SK-N-SH (cell line): Measurements from ENCODE around the gene ACOX2. TPM values are rescaled to one million over a fixed set of nuclear protein-coding genes. Genes with fewer than 3 reads are reported as not detected.

Source experiments
- CTCF ChIA-PET: fragments of 300-600, 350-600 bp; formaldehyde crosslinking; extraction: SDS; loops from one replicate; lab custom pipeline; 2021; lab: Yijun Ruan, JAX
- POLR2A ChIA-PET: fragments of 350-600 bp; sonication (Branson Sonifier 250); formaldehyde crosslinking; extraction: SDS; loops from one replicate; lab custom pipeline; 2020; ENCODE audit warnings: antibody characterized with exemption, inconsistent platforms; lab: Yijun Ruan, JAX
- DNase-seq: peaks from one replicate; pipeline ENCODE4 v3.0.0; 2012
- H2AFZ ChIP-seq: fragments of 200-600 bp; sonication (generic); 2 replicates; pipeline ENCODE4 v1.8.1; 2016; ENCODE audit warnings: antibody characterized with exemption, mild to moderate bottlenecking, low read depth
- H3F3A ChIP-seq: fragments of 200-600 bp; sonication (generic); replicated peaks from 2 replicates; pipeline ENCODE3; 2016; ENCODE audit warnings: antibody characterized with exemption, mild to moderate bottlenecking; ENCODE audit not compliant: insufficient read depth
- H3K27ac ChIP-seq, 2 experiments: fragments of 200-500 bp in 1 of 2; fragments of 200-600 bp in 1 of 2; sonication (Bioruptor generic) in 1 of 2; sonication (generic), shearing (Covaris generic) in 1 of 2; 2 replicates each; pipeline versions ENCODE4 v1.5.1 to v1.6.1; 2014 to 2016; ENCODE audit warnings: low read depth in 2 of 2, inconsistent platforms in 1 of 2, low read length in 1 of 2, mild to moderate bottlenecking in 1 of 2, mixed read lengths in 1 of 2
- H3K27me3 ChIP-seq: fragments of 200-600 bp; sonication (generic), shearing (Covaris generic); 2 replicates; pipeline ENCODE4 v1.6.1; 2016; ENCODE audit warnings: mixed run types; ENCODE audit not compliant: insufficient read depth
- H3K36me3 ChIP-seq, 2 experiments: fragments of 200-500 bp in 1 of 2; fragments of 200-600 bp in 1 of 2; sonication (Bioruptor generic) in 1 of 2; sonication (generic) in 1 of 2; replicated peaks in 1 of 2; 2 replicates each; pipeline versions ENCODE3 to v1.5.1; 2014 to 2016; ENCODE audit warnings: low read length in 1 of 2, mild to moderate bottlenecking in 1 of 2; ENCODE audit not compliant: insufficient read depth in 2 of 2, control insufficient read depth in 1 of 2
- H3K4me1 ChIP-seq, 2 experiments: fragments of 200-500 bp in 1 of 2; fragments of 200-600 bp in 1 of 2; sonication (Bioruptor generic) in 1 of 2; sonication (generic), shearing (Covaris generic) in 1 of 2; 2 replicates each; pipeline versions ENCODE4 v1.5.1 to v1.6.1; 2014 to 2016; ENCODE audit warnings: low read depth in 1 of 2, low read length in 1 of 2, mixed run types in 1 of 2; ENCODE audit not compliant: insufficient read depth in 2 of 2, control insufficient read depth in 1 of 2
- H3K4me2 ChIP-seq: fragments of 200-600 bp; sonication (generic), shearing (Covaris generic); 2 replicates; pipeline ENCODE4 v1.6.1; 2017; ENCODE audit warnings: mixed run types
- H3K4me3 ChIP-seq, 2 experiments: fragments of 200-500 bp in 1 of 2; fragments of 200-600 bp in 1 of 2; sonication (Bioruptor generic) in 1 of 2; sonication (generic), shearing (Covaris generic) in 1 of 2; 2 replicates each; pipeline versions ENCODE4 v1.5.1 to v1.8.1; 2014 to 2016; ENCODE audit warnings: low read depth in 2 of 2, inconsistent platforms in 1 of 2, low read length in 1 of 2, mild to moderate bottlenecking in 1 of 2, mixed read lengths in 1 of 2, moderate library complexity in 1 of 2
- H3K79me2 ChIP-seq: fragments of 200-600 bp; sonication (generic); 2 replicates; pipeline ENCODE4 v1.8.1; 2017; ENCODE audit warnings: mild to moderate bottlenecking; ENCODE audit not compliant: insufficient read depth
- H3K9ac ChIP-seq: fragments of 200-600 bp; sonication (generic); 2 replicates; pipeline ENCODE4 v1.6.1; 2017; ENCODE audit warnings: mixed run types
- H3K9me2 ChIP-seq: fragments of 200-600 bp; sonication (generic); 2 replicates; pipeline ENCODE4 v1.6.1; 2017; ENCODE audit warnings: mixed run types
- H3K9me3 ChIP-seq: fragments of 200-600 bp; sonication (generic); 2 replicates; pipeline ENCODE4 v1.6.1; 2017; ENCODE audit warnings: mixed run types, mild to moderate bottlenecking, moderate library complexity
- H4K20me1 ChIP-seq: fragments of 200-600 bp; sonication (generic); 2 replicates; pipeline ENCODE4 v1.6.1; 2017; ENCODE audit warnings: mild to moderate bottlenecking, mixed run types; ENCODE audit not compliant: insufficient read depth
- CTCF ChIP-seq: fragments of 200-600 bp; sonication (generic); IDR thresholded peaks from 2 replicates; pipeline ENCODE4 v1.6.1; 2017; ENCODE audit warnings: antibody characterized with exemption, mild to moderate bottlenecking, moderate library complexity
- ELF1 ChIP-seq: IDR thresholded peaks from 2 replicates; pipeline ENCODE4 v1.4.0; 2012
- EP300 ChIP-seq, 2 experiments: IDR thresholded peaks; 2 replicates each; pipeline versions ENCODE4 v1.4.0 to v1.6.1; 2012; ENCODE audit warnings: borderline replicate concordance in 1 of 2, low read depth in 1 of 2, low read length in 1 of 2
- FOSL2 ChIP-seq: IDR thresholded peaks from 2 replicates; pipeline ENCODE4 v1.4.0; 2012; ENCODE audit warnings: low read depth, mild to moderate bottlenecking, moderate library complexity, borderline replicate concordance
- FOXJ3 ChIP-seq: sonication (generic); formaldehyde crosslinking; IDR thresholded peaks from 2 replicates; pipeline ENCODE4 v1.5.1; 2020; ENCODE audit warnings: mild to moderate bottlenecking, missing genetic modification reagents
- GABPA ChIP-seq: IDR thresholded peaks from 2 replicates; pipeline ENCODE4 v1.4.0; 2012; ENCODE audit warnings: low read depth, mild to moderate bottlenecking
- IRF3 ChIP-seq: fragments of 150-350 bp; IDR thresholded peaks from 2 replicates; pipeline ENCODE4 v1.6.1; 2016; ENCODE audit warnings: mild to moderate bottlenecking, low read depth, low read length
- MXI1 ChIP-seq: IDR thresholded peaks from 2 replicates; pipeline ENCODE4 v1.6.1; 2012; ENCODE audit warnings: mild to moderate bottlenecking, low read depth, low read length, improper control_type of control experiment
- NFIC ChIP-seq: IDR thresholded peaks from 2 replicates; pipeline ENCODE4 v1.4.0; 2012; ENCODE audit warnings: borderline replicate concordance
- NRF1 ChIP-seq: IDR thresholded peaks from 2 replicates; pipeline ENCODE4 v1.6.1; 2012; ENCODE audit warnings: low read depth, mild to moderate bottlenecking, low read length
- RAD21 ChIP-seq: IDR thresholded peaks from 2 replicates; pipeline ENCODE4 v1.6.1; 2012; ENCODE audit warnings: mild to moderate bottlenecking, low read length
- RCOR1 ChIP-seq: fragments of 150-350 bp; IDR thresholded peaks from 2 replicates; pipeline ENCODE4 v1.6.1; 2017; ENCODE audit warnings: antibody characterized with exemption, low read length
- REST ChIP-seq: IDR thresholded peaks from 2 replicates; pipeline ENCODE4 v1.6.1; 2012; ENCODE audit warnings: mild to moderate bottlenecking, low read depth, low read length, moderate library complexity
- TAF1 ChIP-seq: IDR thresholded peaks from 2 replicates; pipeline ENCODE4 v1.6.1; 2012; ENCODE audit warnings: low read depth, mild to moderate bottlenecking, low read length, moderate library complexity, borderline replicate concordance
- USF1 ChIP-seq: IDR thresholded peaks from 2 replicates; pipeline ENCODE4 v1.4.0; 2012; ENCODE audit warnings: low read depth, borderline replicate concordance
- USF2 ChIP-seq: fragments of 150-350 bp; IDR thresholded peaks from 2 replicates; pipeline ENCODE4 v1.6.1; 2017; ENCODE audit warnings: antibody characterized with exemption, low read length, low read depth, borderline replicate concordance
- YY1 ChIP-seq: IDR thresholded peaks from 2 replicates; pipeline ENCODE4 v1.4.0; 2012; ENCODE audit warnings: low read depth, mild to moderate bottlenecking
- ZBTB33 ChIP-seq: IDR thresholded peaks from 2 replicates; pipeline ENCODE4 v1.4.0; 2012; ENCODE audit warnings: low read depth, borderline replicate concordance
- WGBS: methylation state at CpG from one replicate; pipeline ENCODE4 v1.1.6; 2017; ENCODE audit warnings: low lambda C conversion rate; 5-methylcytosine and 5-hydroxymethylcytosine counted together
- polyA plus RNA-seq, 3 experiments: library from polyadenylated mRNA; depleted of rRNA; stranded (reverse); fragments of >200 nt; gene quantifications; 2 replicates each; pipeline ENCODE4 v1.2.3, GENCODE V29; 2012

The ACOX2 gene
- polyA plus RNA-seq, 1 of the 3 experiments (the other 2 are of a cell fraction), result 9.0 TPM

- TF ChIP-seq ZBTB33 (no peak), NFIC (no peak)
These were observed 52.8 kb downstream of the ACOX2 start (continued) for GRCh38 chr3:58484045-58484721.

GRCh38 chr3:58482917-58483636 lies 53.9 kb downstream of the ACOX2 start:
- POLR2A ChIA-PET, result no interaction called here
- Histone ChIP-seq H3K4me3 (no peak overlapping the region), H3K36me3 (no peaks in the 10 kb centered on the region), H3K9me3 (peaks cover 4% of the 10 kb centered on the region; the same call in 1 of the 2 replicates), H3K4me1 (peaks cover 0 to 6% of the 10 kb centered on the region in 2 experiments; a peak in 2 of 4 replicates), H2AFZ (no peak overlapping the region), H3K79me2 (no peaks in the 10 kb centered on the region), H3K27ac (no peak overlapping the region), H4K20me1 (no peaks in the 10 kb centered on the region), H3K9me2 (no peaks in the 10 kb centered on the region), H3K9ac (no peak overlapping the region), H3F3A (no peaks in the 10 kb centered on the region), H3K4me2 (no peak overlapping the region), H3K27me3 (no peaks in the 10 kb centered on the region)
- DNase-seq, result peak; percentile 41
- 36% methylated on average over 8 of the region's 8 CpGs for WGBS
- CTCF ChIA-PET, result interaction anchor here (0.8 to 1.0 kb wide), 2 partner anchors 14 to 68 kb away, joined by 3 read pairs; no protein-coding TSS in a partner anchor
- no peak for TF ChIP-seq TAF1
- no peak for TF ChIP-seq ELF1
- no peak for TF ChIP-seq NFIC
- no peak for TF ChIP-seq NRF1
- no peak for TF ChIP-seq EP300 (IDR thresholded peaks at IDR 0.05; ENCODE audit: borderline replicate concordance in 1 of 2, low read depth in 1 of 2, low read length in 1 of 2)
- TF ChIP-seq YY1, result no peak
- TF ChIP-seq GABPA, result no peak
- TF ChIP-seq USF2, result no peak
- no peak for TF ChIP-seq RAD21
- TF ChIP-seq FOXJ3, result no peak
- no peak for TF ChIP-seq USF1
- TF ChIP-seq FOSL2, result no peak
- TF ChIP-seq IRF3, result no peak
- no peak for TF ChIP-seq MXI1
- no peak for TF ChIP-seq CTCF
- TF ChIP-seq REST, result no peak
- TF ChIP-seq RCOR1, result no peak
